GM12874 (cell line): ENCODE results near the gene MIB1.

Experiments used
- CTCF ChIP-seq: IDR thresholded peaks from 2 replicates; pipeline ENCODE4 v1.5.1; 2011; ENCODE audit warnings: low read depth, mild to moderate bottlenecking, control low read depth, low read length, moderate library complexity; ENCODE audit not compliant: insufficient read depth

The MIB1 gene

GRCh38 chr18:21823848-21824247 lies 83.3 kb downstream of the MIB1 start:
- TF ChIP-seq CTCF, result no peak

- no peak for TF ChIP-seq CTCF
Measured at GRCh38 chr18:21826196-21826595, 85.6 kb downstream of the MIB1 start.

- TF ChIP-seq CTCF, result no peak
Measured at GRCh38 chr18:21826641-21827302, 86.2 kb downstream of the MIB1 start.

GRCh38 chr18:21830532-21830931 lies 89.9 kb downstream of the MIB1 start:
- no peak for TF ChIP-seq CTCF

GRCh38 chr18:21831413-21831831 lies 90.8 kb downstream of the MIB1 start:
- TF ChIP-seq CTCF, result no peak

GRCh38 chr18:21833604-21834298 lies 93.2 kb downstream of the MIB1 start:
- TF ChIP-seq CTCF, result no peak

- TF ChIP-seq CTCF, result no peak
Measured at GRCh38 chr18:21834299-21834660, 93.7 kb downstream of the MIB1 start.
